HepG2 (cell line): Measurements from ENCODE around the gene DUS3L. TPM values are rescaled to one million over a fixed set of nuclear protein-coding genes. Genes with fewer than 3 reads are reported as not detected.
A peak's percentile ranks its signal among the peaks of the same experiment; 100 is the strongest.

Experiments used
- CREBL2 ChIP-seq: sonication (generic); formaldehyde crosslinking; IDR thresholded peaks from 2 replicates; pipeline ENCODE4 v1.8.1; 2023; ENCODE audit warnings: missing genetic modification reagents, mild to moderate bottlenecking, borderline replicate concordance
- DPF2 ChIP-seq: sonication (generic); formaldehyde crosslinking; IDR thresholded peaks from 2 replicates; pipeline ENCODE4 v1.4.0; 2020; ENCODE audit warnings: mild to moderate bottlenecking, low read depth, missing genetic modification reagents, borderline replicate concordance
- FOXK2 ChIP-seq: fragments of 450-650 bp; IDR thresholded peaks from 2 replicates; pipeline ENCODE4 v1.6.1; 2016
- GTF3A ChIP-seq: sonication (generic); formaldehyde crosslinking; conservative IDR thresholded peaks from 2 replicates; pipeline ENCODE4 v1.4.0; 2020; ENCODE audit warnings: mild to moderate bottlenecking, missing genetic modification reagents
- HNRNPH1 ChIP-seq: fragments of 200-400 bp; formaldehyde crosslinking; optimal IDR thresholded peaks from 2 replicates; pipeline ENCODE3; 2017; ENCODE audit warnings: mild to moderate bottlenecking, low read depth, low read length
- MATR3 ChIP-seq: sonication (generic); formaldehyde crosslinking; IDR thresholded peaks from 2 replicates; pipeline ENCODE4 v1.4.0; 2020; ENCODE audit warnings: missing genetic modification reagents
- NBN ChIP-seq: fragments of 450-650 bp; conservative IDR thresholded peaks from 2 replicates; pipeline ENCODE4 v1.6.1; 2017
- PHF21A ChIP-seq: sonication (generic); formaldehyde crosslinking; IDR thresholded peaks from 2 replicates; pipeline ENCODE4 v1.5.0; 2020; ENCODE audit warnings: mild to moderate bottlenecking, missing genetic modification reagents
- SMC3 ChIP-seq: IDR thresholded peaks from 2 replicates; pipeline ENCODE4 v1.6.1; 2011; ENCODE audit warnings: low read length, improper control_type of control experiment
- SMYD3 ChIP-seq: sonication (generic); formaldehyde crosslinking; IDR thresholded peaks from 2 replicates; pipeline ENCODE4 v1.8.1; 2023; ENCODE audit warnings: mild to moderate bottlenecking, missing genetic modification reagents
- TCF7L2 ChIP-seq: IDR thresholded peaks from 2 replicates; pipeline ENCODE4 v1.6.1; 2011; ENCODE audit warnings: mild to moderate bottlenecking, low read depth, low read length, moderate library complexity
- TEAD2 ChIP-seq: sonication (generic); formaldehyde crosslinking; IDR thresholded peaks from 2 replicates; pipeline ENCODE4 v1.9.0; 2021; ENCODE audit warnings: missing genetic modification reagents
- TGIF2 ChIP-seq: IDR thresholded peaks from 2 replicates; pipeline ENCODE4 v1.6.1; 2016; ENCODE audit warnings: control low read depth, missing compliant biosample characterization
- THYN1 ChIP-seq: sonication (generic); formaldehyde crosslinking; IDR thresholded peaks from 2 replicates; pipeline ENCODE4 v1.8.1; 2023; ENCODE audit warnings: low read depth, mild to moderate bottlenecking, moderate library complexity, missing genetic modification reagents, borderline replicate concordance
- TP53 ChIP-seq: sonication (generic); formaldehyde crosslinking; conservative IDR thresholded peaks from 2 replicates; pipeline ENCODE4 v1.4.0; 2020; ENCODE audit warnings: missing genetic modification reagents
- U2AF2 ChIP-seq: fragments of 200-400 bp; formaldehyde crosslinking; IDR thresholded peaks from 2 replicates; pipeline ENCODE4 v1.6.1; 2017; ENCODE audit warnings: low read depth, mild to moderate bottlenecking, low read length
- ZBTB7B ChIP-seq: sonication (generic); formaldehyde crosslinking; IDR thresholded peaks from 2 replicates; pipeline ENCODE4 v1.4.0; 2020; ENCODE audit warnings: missing genetic modification reagents
- ZFAT ChIP-seq: sonication (generic); formaldehyde crosslinking; conservative IDR thresholded peaks from 2 replicates; pipeline ENCODE4 v1.8.1; 2023; ENCODE audit warnings: missing genetic modification reagents, inconsistent platforms
- ZMYM2 ChIP-seq: sonication (generic); formaldehyde crosslinking; IDR thresholded peaks from 2 replicates; pipeline ENCODE4 v1.8.0; 2022; ENCODE audit warnings: mild to moderate bottlenecking, missing genetic modification reagents
- ZNF136 ChIP-seq: sonication (generic); formaldehyde crosslinking; IDR thresholded peaks from 2 replicates; pipeline ENCODE4 v1.8.1; 2022; ENCODE audit warnings: low read depth, mild to moderate bottlenecking, moderate library complexity, missing genetic modification reagents
- ZNF143 ChIP-seq: sonication (generic); formaldehyde crosslinking; IDR thresholded peaks from 2 replicates; pipeline ENCODE4 v1.4.0; 2020; ENCODE audit warnings: missing genetic modification reagents
- ZNF17 ChIP-seq: sonication (generic); formaldehyde crosslinking; IDR thresholded peaks from 2 replicates; pipeline ENCODE4 v1.5.0; 2020; ENCODE audit warnings: mild to moderate bottlenecking, missing genetic modification reagents
- ZNF263 ChIP-seq: sonication (generic); formaldehyde crosslinking; IDR thresholded peaks from 2 replicates; pipeline ENCODE4 v1.4.0; 2020; ENCODE audit warnings: missing genetic modification reagents
- ZNF350 ChIP-seq: sonication (generic); formaldehyde crosslinking; IDR thresholded peaks from 2 replicates; pipeline ENCODE4 v1.4.0; 2020; ENCODE audit warnings: mild to moderate bottlenecking, low read depth, missing genetic modification reagents, borderline replicate concordance
- ZNF432 ChIP-seq: sonication (generic); formaldehyde crosslinking; IDR thresholded peaks from 2 replicates; pipeline ENCODE4 v1.5.0; 2020; ENCODE audit warnings: missing genetic modification reagents, mild to moderate bottlenecking, borderline replicate concordance
- ZNF660 ChIP-seq: sonication (generic); formaldehyde crosslinking; IDR thresholded peaks from 2 replicates; pipeline ENCODE4 v1.5.1; 2020; ENCODE audit warnings: mild to moderate bottlenecking, low read depth, missing genetic modification reagents, borderline replicate concordance
- ZNF703 ChIP-seq: sonication (generic); formaldehyde crosslinking; IDR thresholded peaks from 2 replicates; pipeline ENCODE4 v1.5.1; 2020; ENCODE audit warnings: missing genetic modification reagents, mild to moderate bottlenecking, moderate library complexity, borderline replicate concordance
- ZNF780A ChIP-seq: sonication (generic); formaldehyde crosslinking; IDR thresholded peaks from 2 replicates; pipeline ENCODE4 v1.8.0; 2022; ENCODE audit warnings: mild to moderate bottlenecking, missing genetic modification reagents, moderate library complexity
- ZZZ3 ChIP-seq: sonication (generic); formaldehyde crosslinking; IDR thresholded peaks from 2 replicates; pipeline ENCODE4 v1.4.0; 2020; ENCODE audit warnings: missing genetic modification reagents, mild to moderate bottlenecking, borderline replicate concordance
- polyA plus RNA-seq, 8 experiments: library from polyadenylated mRNA; depleted of rRNA in 3 of 8; stranded (reverse) in 7 of 8; unstranded in 1 of 8; fragments of >200 nt; fragmentation: Illumina TruSeq in 4 of 8; extraction: Trizol in 4 of 8; gene quantifications; 2 replicates each; pipeline versions ENCODE4 v1.2.1 to v1.2.3, GENCODE V29; 2011 to 2016; ENCODE audit warnings: low read depth in 4 of 8, missing spikeins in 1 of 8, mixed read lengths in 1 of 8; ENCODE audit not compliant: insufficient read depth in 1 of 8
- total RNA-seq, 5 experiments: library from RNA; depleted of rRNA; stranded (reverse); fragments of >200 nt; fragmentation: Illumina TruSeq; extraction: Trizol; gene quantifications; 2 replicates each; pipeline ENCODE4 v1.2.3, GENCODE V29; 2016; ENCODE audit warnings: low read depth in 1 of 5
- TF ChIP-seq, protein P1 (sequence below): sonication (generic); formaldehyde crosslinking; IDR thresholded peaks from 2 replicates; pipeline ENCODE4 v1.4.0; 2020; ENCODE audit warnings: low read depth, mild to moderate bottlenecking, missing genetic modification reagents
- TF ChIP-seq, protein P2 (sequence below): conservative IDR thresholded peaks from 2 replicates; pipeline ENCODE4 v1.6.1; 2018; ENCODE audit warnings: missing genetic modification reagents

Gene DUS3L
- total and polyA plus RNA-seq, 2 of the 13 experiments (the other 11 are each of a cell fraction or from before 2014, with no cell fraction given), result 13.3 to 25.1 TPM

GRCh38 chr19:5839065-5840017, 48.4 kb upstream of the DUS3L start, which contains the start of gene FUT6 (continued):
- TF ChIP-seq U2AF2 (no peak), HNRNPH1 (no peak), GTF3A (CRISPR knock-in tag) (no peak), DPF2 (CRISPR knock-in tag) (peak; percentile 66; the same call in 1 of the 2 replicates), ZFAT (CRISPR knock-in tag) (no peak), ZNF136 (CRISPR knock-in tag) (no peak), TP53 (CRISPR knock-in tag) (no peak), TCF7L2 (no peak), ZNF780A (CRISPR knock-in tag) (no peak), ZZZ3 (CRISPR knock-in tag) (no peak), ZNF432 (CRISPR knock-in tag) (no peak), SMYD3 (CRISPR knock-in tag) (0 out of 2 replicates have a peak, but pooled peaks have one; percentile 2), ZNF17 (CRISPR knock-in tag) (no peak), FOXK2 (no peak), THYN1 (no peak), TEAD2 (CRISPR knock-in tag) (no peak), ZNF703 (CRISPR knock-in tag) (no peak), TGIF2 (no peak), PHF21A (CRISPR knock-in tag) (0 out of 2 replicates have a peak, but pooled peaks have one; percentile 19), ZNF660 (CRISPR knock-in tag) (no peak), ZBTB7B (peak; percentile 87; the same call in 1 of the 2 replicates), SMC3 (no peak), ZNF350 (CRISPR knock-in tag) (no peak; the same call in 1 of the 2 replicates), ZNF143 (CRISPR knock-in tag) (no peak), NBN (no peak), ZNF263 (0 out of 2 replicates have a peak, but pooled peaks have one; percentile 19), MATR3 (CRISPR knock-in tag) (no peak), ZMYM2 (CRISPR knock-in tag) (peak; percentile 66), CREBL2 (no peak)
- TF ChIP-seq, protein P1, sequence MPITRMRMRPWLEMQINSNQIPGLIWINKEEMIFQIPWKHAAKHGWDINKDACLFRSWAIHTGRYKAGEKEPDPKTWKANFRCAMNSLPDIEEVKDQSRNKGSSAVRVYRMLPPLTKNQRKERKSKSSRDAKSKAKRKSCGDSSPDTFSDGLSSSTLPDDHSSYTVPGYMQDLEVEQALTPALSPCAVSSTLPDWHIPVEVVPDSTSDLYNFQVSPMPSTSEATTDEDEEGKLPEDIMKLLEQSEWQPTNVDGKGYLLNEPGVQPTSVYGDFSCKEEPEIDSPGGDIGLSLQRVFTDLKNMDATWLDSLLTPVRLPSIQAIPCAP (CRISPR knock-in tag), result no peak
- TF ChIP-seq, protein P2, sequence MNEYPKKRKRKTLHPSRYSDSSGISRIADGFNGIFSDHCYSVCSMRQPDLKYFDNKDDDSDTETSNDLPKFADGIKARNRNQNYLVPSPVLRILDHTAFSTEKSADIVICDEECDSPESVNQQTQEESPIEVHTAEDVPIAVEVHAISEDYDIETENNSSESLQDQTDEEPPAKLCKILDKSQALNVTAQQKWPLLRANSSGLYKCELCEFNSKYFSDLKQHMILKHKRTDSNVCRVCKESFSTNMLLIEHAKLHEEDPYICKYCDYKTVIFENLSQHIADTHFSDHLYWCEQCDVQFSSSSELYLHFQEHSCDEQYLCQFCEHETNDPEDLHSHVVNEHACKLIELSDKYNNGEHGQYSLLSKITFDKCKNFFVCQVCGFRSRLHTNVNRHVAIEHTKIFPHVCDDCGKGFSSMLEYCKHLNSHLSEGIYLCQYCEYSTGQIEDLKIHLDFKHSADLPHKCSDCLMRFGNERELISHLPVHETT (CRISPR knock-in tag), result no peak
